GM12872 (cell line): Measurements from ENCODE around the gene SLC38A8.

Experiments
- CTCF ChIP-seq: IDR thresholded peaks from 3 replicates; pipeline ENCODE4 v1.5.1; 2011; ENCODE audit warnings: low read depth, mild to moderate bottlenecking, low read length, moderate library complexity; ENCODE audit not compliant: insufficient read depth

The SLC38A8 gene

GRCh38 chr16:83967838-83968305 lies 74.7 kb downstream of the SLC38A8 start, which contains the start of gene NECAB2:
NECAB2 (plus strand) TSS chr16:83968244; CDS start chr16:83968649, 405 bp downstream.
- peak; percentile 62; the same call in 2 of the 3 replicates for TF ChIP-seq CTCF

- TF ChIP-seq CTCF, result no peak
Observed at GRCh38 chr16:83967091-83967490, 75.5 kb downstream of the SLC38A8 start.

GRCh38 chr16:83966153-83966696 lies 76.4 kb downstream of the SLC38A8 start:
- TF ChIP-seq CTCF, result no peak

- no peak for TF ChIP-seq CTCF
Observed at GRCh38 chr16:83965444-83966152, 77.0 kb downstream of the SLC38A8 start.

- no peak for TF ChIP-seq CTCF
Observed at GRCh38 chr16:83964684-83965443, 77.7 kb downstream of the SLC38A8 start.

GRCh38 chr16:83963277-83964119 lies 79.1 kb downstream of the SLC38A8 start:
- no peak for TF ChIP-seq CTCF
